Hematopoietic multipotent progenitor cell treated with erythropoietin and hydrocortisone succinate and interleukin-3 and kit ligand, for 4 days (in vitro differentiated cells): ENCODE results near the gene PCBP3.
"Not testable (repeated sequence)": the region's sequence is repeated elsewhere in the genome, so short reads cannot be mapped to it uniquely, and the experiment has no call there.

Experiments
- DNase-seq: peaks from one replicate; pipeline ENCODE4 v3.0.0-alpha.2; 2015

PCBP3 gene

DNA sequence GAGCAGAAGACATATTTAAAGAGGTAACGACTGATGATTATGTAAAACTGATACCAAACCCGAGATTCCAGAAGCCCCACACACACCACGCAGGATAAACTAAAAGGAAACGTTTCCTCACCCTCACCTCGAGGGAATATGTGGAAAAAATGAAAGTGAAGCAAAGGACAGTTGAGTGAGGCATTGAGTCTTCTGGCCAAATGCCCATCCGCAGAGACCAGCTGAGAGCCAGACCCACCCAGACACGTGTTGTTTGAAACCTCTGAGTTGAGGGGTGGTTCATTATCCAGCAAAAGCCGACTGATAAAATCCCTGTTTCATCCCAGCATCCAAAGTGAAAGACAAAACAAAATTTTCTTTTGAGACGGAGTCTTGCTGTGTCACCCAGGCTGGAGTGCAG is 29.6 kb upstream of the PCBP3 start:
- no peak for DNase-seq

DNA sequence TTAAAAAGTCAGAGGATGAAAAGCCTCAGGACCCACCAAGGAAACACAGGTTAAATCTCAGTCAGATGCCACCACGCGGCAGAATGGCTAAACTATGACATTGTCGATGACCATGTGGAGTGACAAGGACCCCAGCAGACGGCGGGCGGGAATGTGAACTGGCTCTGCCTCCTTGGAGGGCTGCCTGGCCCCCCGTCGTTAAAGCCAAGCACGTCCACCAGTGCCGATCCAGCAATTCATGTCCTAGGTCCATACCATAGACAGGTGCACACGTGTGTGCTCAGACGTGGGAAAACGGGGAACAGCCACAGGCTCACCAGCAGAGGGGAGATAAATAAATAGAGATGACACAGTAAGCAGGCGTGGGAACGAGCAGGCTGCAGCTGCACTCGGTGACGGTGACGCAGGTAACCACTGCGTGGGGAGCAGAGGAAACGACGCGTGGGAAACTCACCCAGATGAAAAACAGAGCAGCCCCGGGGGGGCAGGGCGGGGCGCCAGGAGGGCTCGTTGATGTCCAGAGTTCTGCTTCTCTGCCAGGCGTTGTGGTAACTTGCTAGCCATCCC is 28.3 kb upstream of the PCBP3 start:
- no peak for DNase-seq

DNA sequence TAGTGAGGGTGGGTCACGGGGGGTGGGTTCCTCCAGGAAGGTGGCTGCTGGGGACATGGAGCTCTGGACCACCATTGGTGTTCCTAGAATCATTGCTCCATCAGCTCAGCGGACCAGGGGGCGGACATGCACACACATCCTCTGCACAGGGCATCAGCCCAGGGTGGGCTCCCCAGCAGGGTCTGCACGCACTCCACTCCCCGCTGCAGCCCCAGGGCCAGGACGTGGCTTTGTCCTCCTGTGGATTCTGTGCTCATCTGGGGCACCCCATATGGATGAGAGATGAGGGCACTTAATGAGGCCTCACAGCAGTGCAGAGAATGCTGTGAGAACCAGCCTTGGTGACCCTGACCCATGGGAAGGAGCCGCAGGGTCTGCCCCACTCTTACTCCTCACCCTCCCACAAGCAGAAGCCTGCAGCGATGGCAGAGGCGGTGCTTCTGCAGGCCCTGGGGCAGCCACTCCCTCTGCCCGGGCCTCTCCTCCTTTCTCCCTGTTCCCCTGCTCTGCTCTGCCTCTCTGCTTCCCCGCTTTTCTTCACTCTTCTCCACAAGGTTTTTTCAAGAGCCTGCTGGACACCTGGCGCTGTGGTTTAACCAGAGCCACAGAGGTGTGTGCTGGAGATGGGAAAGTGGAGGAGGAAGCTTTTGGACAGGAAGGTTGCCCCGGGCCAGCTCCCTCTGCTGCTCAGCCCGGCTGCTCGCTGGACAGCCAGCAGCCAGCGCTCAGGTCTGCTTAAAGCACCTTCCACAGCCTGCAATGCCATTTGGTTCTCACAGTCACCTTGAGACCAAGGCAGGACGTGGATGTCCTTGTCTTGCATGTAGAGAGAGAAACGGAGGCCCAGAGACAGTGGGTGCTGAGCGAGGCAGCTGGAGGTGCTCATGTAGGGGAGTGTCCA is 26.3 kb upstream of the PCBP3 start:
- DNase-seq, result no peak

DNA sequence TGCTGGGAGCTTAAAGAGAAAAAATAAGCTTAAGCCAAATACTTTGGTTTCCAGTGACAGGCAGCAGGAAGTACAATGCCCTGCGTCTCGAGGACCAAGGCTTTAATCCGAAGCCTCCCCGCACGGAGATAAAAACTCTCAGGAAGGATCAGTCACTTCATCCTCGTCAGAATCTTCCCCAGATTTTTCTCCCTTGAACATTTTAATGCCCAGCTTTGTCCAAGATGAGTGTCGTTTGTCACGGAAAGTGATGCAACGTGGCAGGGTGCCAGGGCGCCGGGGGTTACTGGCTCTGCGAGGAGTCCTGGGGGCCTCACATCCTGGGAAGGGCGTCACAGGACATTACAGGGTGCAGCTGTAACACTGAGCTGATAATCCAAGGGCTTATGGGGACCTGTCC is 25.2 kb upstream of the PCBP3 start:
- no peak for DNase-seq

DNA sequence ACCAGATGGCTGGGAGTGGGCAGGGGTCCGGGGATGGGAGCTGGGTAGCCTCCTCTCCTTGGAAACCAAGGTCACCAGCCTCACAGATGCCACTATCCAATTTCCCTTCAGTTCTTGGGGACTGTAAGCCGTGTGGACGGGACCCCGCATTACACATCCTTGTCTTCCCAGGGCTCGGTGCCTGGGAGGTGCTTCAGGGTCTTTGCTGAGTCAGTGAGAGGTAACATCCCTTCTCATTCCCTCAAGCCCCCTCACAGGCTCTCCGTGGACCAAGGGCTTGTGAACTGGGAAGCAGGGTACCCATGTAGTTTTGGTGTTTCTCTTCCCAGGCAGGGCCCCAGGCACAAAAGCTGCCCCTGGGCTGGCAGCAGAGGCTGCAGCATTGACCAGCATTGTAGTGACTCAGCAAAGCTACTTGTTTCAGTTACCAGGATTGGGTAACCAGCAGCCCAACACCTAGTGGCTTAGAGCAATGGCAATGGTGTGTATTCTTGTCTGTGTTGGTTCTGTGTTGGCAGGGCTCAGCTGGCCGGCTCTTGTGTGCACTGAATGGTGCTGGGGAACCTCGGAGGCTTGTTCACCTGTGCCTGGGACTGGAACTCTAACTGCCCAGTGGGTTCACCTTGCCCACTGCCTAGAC is 24.6 kb upstream of the PCBP3 start:
- DNase-seq, result peak; percentile 14

DNA sequence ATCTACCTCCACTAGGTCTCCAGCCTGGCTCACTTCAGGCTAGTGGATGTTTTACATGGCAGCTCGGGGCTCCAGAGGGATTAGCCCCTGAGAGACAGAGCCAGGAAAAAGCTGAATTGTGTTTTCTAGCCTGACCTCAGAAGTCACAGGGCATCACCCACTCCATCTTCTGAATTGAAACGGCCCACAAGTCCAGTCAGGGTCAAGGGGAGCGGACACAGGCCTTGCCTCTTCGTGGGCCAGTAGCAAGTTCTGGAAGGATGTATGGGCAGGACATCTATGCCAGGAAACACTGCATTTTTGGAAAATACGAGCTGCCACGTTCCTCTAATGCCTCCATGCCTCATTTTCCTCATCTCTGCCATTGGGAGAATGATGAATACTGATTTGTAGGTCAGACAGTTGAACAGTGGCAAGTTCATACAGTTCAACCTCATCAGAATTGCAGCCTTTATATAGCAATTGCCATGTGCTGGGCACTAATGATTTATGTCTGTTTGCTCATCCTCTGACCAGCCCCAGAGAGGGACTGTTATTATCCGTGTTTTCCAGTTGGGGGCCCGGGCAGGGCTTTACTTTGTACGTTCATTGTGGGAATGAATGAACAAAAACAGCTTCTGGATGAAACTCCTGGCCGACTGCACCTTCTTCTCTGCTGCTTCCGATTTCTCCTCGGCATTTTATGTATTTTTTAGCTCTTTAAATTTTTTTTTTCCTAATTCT is 23.2 kb upstream of the PCBP3 start:
- DNase-seq, result no peak

DNA sequence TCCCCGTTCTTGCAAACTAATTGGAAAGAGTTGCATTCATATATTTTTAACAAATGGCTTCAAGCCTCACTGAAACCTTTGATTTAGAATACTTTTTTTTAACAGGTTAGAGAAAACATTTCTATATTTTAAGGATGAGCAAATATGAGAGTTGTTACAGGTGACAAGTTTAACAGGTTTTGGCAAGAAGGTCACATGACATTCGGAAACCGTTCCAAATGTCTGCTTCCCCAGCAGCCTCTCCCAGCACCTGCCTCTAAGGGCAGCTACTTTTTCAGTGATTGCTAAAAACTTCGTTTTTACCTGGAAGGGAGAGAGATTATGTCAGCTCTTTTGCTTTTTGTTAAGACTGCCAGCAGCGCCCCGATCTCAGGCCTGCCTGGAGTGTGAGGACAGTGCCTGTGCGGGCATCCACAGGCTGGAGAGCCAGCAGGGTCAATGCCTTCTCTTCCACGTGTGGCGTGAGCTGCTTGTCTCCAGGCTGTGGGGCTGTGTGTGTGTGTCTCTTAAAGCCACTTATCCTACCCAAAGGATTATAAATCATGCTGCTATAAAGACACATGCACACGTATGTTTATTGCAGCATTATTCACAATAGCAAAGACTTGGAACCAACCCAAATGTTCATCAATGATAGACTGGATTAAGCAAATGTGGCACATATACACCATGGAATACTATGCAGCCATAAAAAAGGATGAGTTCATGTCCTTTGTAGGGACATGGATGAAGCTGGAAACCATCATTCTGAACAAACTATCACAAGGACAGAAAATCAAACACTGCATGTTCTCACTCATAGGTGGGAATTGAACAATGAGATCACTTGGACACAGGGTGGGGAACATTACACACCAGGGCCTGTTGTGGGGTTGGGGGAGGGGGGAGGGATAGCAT is 21.8 kb upstream of the PCBP3 start:
- not testable (repeated sequence) for DNase-seq

DNA sequence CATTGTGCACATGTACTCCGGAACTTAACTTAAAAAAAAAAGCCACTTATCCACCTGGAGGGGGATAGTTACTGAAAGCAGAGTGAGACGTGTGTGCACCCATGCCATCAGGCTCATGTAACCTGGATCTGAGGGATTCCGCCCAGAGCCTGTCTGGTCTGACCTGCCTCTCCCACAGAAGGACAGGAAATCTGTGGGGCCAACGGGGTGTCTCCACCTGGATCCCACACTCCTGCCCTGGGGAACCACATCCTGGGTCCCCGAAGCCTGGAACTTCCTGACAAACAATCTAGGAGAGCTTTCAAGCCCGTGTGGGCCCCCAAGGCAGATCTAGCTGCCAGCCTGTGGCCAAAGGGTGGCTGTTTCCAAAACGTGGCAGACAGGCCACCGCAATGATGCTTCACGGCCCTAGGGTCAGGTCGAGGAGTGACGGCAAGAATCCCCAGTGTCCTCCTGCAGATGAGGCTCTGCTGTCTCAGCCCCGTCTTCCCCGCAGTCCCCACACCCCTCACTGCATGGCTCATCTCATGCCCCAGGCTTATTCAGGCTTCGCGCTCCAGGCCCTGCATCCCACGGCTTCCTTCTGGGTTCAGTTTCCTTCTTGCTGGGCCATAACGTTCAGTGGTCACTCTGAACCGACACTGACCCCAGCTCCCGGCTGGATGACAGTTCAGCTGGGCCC is 21.0 kb upstream of the PCBP3 start:
- DNase-seq, result no peak

DNA sequence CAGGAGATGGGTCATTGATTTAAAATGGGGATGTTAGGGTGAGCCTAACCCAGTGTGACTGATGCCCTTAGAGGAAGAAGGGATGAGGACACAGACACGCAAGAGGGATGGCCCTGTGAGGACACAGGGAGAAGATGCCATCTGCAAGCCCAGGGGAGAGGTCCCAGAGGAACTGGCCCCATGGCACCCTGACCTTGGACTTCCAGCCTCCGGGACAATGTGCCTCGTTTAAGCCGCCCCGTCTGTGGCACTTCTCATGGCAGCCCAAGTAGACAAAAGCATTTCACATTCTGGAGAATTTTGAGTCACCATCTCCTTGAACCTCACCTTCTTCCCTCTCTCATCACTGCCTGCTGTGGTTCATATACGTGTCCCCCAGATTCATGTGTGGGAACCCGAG is 20.1 kb upstream of the PCBP3 start:
- DNase-seq, result no peak

DNA sequence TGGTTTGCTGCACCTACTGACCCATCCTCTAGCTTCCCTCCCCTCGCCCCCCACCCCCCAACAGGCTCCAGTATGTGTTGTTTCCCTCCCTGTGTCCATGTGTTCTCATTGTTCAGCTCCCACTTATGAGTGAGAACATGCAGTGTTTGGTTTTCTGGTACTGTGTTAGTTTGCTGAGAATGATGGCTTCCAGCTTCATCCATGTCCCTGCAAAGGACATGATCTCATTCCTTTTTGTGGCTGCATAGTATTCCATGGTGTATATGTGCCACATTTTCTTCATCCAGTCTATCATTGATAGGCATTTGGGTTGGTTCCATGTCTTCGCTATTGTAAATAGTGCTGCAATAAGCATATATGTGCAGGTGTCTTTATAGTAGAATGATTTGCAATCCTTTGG is 17.4 kb upstream of the PCBP3 start:
- DNase-seq, result not testable (repeated sequence)

DNA sequence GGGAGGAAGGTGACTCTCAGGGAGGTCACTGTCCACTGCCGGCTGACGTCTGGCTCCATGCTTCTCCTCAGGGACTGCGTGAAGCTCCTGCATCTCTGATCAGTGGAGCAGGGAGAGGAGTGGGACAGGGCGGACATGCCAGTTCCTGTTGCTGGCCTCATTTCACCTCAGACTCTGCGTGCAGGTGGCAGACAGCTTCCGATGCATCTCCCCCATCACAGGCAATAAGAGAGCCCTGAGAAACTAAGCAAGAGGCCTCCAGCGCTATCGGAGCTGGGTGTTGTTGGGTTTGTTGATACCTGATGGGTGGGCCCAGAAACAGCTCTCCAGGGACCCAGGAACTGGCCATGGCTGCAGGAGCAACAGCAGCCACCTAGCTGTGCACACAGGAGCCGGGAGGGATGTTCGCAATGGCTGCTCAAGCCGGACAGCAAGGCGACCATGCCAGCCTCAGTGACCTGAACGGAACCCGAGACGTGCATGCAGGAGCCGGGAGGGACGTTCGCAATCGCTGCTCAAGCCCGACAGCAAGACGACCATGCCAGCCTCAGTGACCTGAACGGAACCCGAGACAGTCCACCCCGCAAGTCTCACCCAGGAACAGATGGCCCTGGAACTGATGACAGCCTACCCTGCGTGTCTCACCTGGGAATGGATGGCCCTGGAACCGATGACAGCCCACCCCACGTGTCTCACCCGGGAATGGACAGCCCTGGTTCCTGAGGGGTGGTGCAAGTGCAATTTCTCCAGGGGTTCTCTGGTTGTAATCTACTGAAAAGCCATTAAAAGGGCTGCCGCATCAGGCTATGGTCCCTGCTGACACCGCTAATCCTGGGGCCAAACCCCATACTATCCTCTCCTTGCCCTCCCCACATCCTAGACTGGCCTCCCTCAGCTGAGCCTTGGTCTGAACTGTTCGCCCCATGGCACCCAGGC is 14.2 kb upstream of the PCBP3 start:
- DNase-seq, result no peak

DNA sequence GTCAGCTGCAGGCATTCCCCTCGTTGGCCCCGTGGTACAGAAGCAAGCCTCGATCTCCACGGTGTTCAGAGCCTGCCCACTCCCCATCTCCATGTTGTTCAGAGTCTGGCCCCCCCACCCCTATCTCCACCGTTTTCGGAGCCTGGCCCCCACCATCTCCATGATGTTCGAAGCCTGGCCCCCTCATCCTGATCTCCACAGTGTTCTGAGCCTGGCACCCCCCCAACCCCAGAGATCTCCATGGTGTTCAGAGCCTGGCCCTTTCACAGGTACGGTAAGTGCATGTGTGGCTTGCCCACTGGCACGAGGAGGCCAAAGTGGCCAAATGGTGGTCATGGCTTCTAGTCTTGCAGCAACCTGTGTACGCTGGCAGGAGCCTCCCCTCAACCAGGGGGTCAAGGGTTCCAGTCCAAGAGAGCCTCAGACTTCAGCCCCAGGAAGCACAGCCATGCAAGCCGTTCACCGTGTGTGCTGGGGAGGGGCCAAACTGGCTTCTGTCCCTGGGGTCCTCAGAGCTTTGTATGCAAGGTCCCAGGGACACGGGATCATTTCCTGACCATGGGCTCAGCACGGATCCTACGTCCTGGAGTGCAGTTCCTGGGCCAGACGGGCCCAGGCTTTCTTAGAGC is 13.3 kb upstream of the PCBP3 start:
- DNase-seq, result no peak

DNA sequence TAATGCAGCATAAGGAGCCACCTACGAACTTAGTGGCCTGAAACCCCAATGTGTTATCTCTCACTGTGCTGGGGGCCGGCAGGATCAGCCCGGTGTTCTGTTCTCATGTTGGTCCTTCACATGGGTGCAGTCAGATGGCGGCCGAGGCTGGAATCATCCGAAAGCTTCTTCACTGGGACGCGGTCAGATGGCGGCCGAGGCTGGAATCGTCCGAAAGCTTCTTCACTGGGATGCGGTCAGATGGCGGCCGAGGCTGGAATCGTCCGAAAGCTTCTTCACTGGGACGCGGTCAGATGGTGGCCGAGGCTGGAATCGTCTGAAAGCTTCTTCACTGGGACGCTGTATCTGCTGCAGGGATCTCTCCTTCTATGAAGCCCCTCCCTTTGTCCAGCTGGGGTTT is 12.6 kb upstream of the PCBP3 start:
- DNase-seq, result no peak

DNA sequence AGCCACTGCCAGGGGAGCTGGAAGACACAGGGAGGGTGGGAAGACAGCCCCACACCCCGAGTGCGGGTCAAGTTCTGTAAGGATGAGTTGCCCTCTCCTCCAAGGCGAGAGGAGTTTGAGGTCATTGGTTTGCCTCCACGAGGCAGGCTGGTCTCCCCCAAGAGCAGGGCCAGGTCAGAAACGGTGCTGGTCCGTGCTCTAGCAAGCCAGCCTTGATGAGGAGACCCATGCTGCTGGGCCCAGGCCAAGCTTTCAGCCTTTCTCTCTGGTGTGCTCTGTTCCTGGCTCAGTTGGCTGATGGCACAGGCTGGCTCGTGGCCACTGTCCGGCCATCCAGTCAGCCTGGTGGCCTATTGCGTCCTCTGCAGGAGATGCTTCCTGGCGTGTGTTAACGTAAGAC is 12.0 kb upstream of the PCBP3 start:
- DNase-seq, result no peak

DNA sequence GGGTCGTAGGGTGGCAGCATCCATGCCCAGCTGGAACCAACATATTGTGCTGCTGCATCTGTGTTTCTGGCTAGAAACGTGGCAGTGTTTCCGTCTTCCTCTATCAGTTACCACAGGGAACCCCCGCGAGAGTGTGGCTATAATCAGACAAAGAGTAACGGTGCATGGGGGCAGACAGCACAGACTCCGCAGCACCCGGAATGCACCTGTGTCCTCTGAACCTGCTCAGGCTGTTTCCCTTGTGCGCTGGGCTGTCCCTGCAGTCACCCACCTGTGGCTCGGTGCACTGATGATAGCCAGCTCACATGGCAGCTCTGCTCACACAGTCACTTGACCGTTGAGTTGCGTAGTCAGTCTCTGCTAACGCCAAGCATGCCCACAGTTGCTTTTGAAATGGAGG is 11.4 kb upstream of the PCBP3 start:
- DNase-seq, result no peak

DNA sequence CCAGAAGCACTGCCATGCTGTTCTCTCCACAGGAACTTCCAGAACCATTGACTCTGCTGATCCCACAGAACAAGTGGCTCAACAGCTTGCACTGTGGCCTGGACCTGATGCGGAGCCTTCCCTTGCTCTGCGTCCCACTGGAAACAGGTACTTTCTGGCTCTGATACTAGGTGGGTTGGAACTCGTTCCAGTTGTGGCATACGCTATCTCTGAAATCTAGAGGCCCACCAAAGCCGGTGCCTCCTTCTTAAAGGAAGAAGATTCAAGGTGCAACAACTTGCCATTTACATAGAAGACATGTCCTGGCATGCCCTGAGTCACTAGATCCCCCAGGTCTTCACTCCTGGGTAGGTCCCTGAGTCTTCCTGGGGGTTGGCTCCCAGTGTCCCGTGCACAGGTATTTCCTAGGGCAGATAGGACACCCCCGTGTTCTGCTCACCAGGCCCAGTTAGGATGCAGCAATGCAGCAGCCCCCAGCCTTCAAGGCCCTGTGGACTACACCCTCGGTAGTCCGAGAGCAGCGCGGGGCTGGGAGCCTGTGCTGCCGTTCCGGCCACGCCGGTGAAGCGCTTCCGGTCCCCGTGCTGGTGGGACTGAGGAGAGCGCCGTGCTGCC is 10.8 kb upstream of the PCBP3 start:
- DNase-seq, result no peak

DNA sequence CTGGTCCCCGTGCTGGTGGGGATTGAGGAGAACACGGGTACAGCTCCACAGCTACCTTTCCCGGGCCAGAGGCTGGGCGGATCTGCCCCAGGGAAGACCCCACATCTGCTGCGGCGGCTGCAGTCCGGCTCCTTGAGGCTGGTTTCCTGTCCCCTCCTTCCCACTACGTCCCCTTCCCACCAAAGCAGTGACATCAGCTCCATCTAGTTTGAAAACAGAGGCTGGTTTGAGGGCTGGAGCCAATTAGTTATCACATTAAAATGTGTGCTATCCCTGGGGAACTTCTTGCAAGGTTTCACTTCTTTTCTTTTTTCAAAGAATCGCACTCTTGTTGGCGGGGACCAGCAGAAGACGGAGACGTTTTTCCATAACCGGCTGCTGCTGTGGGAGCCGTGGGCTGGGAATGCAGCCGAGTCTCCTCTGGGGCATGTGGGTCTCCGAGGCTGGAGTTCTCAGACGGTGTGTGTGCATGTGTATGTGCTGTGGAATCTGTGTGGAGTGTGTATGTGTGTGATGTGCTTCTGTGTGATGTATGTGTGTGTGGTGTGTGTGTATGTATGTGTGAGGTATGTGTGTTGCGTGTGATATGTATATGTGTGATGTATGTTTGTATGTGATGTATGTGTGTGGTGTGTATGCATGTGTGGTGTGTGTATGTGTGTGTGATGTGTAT is 8.9 kb upstream of the PCBP3 start:
- no peak for DNase-seq

DNA sequence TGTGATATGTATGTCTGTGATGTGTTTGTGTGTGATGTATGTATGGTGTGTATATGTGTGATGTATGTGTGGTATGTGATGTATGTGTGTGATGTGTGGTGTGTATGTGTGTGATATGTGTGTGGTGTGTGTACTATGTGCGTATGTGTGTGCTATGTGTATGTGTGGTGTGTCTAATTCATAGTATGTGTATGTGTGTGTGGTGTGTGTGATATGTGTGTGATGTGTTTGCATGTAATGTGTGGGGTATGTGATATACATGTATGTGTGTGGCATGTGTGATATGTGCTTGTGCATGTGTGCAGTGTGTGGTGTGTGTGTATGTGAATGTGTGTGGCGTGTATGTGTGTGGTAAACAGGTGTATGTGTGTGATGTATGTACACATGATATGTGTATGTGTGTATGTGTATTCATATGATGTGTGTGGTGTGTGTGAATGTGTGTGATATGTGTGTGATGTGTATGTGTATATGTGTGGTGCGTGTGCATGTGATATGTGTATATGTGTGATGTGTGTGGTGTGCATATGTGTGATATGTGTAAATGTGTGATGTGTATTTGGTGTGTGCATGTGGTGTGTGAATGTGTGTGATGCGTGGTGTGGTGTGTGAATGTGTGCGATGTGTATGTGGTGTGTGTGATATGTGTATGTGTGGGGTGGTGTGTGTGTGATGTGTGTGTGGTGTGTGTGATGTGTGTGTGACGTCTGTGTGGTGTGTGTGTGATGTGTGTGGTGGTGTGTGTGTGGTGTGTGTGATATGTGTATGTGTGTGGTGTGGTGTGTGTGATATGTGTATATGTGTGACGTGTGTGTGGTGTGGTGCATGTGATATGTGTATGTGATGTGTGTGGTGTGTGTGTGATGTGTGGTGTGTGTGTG is 8.0 kb upstream of the PCBP3 start:
- DNase-seq, result no peak
